Measurements from ENCODE around the gene AHNAK2.
"Not testable (repeated sequence)": the region's sequence is repeated elsewhere in the genome, so short reads cannot be mapped to it uniquely, and the experiment has no call there.

- not testable (repeated sequence) for TF ChIP-seq POLR2A (IDR thresholded peaks at IDR 0.05; ENCODE audit: extremely low read depth, insufficient read length); CTCF (IDR thresholded peaks at IDR 0.05; ENCODE audit: low read depth, low read length); MAX (IDR thresholded peaks at IDR 0.05; ENCODE audit: low read depth, low read length)
Observed at GRCh38 chr14:104945986-104946965, 31.9 kb downstream of the AHNAK2 start.

All from NB4 (cell line).